Uterus (tissue), 4 donors: ENCODE data around the gene CLSTN1. TPM values are rescaled to one million over a fixed set of nuclear protein-coding genes. Genes with fewer than 3 reads are reported as not detected.

Experiments
- DNase-seq, 2 donors: peaks; one replicate each; pipeline ENCODE4 v3.0.0-alpha.2; 2019 to 2020
- H3K27ac ChIP-seq, 2 donors: fragments of 200-600 bp; sonication (generic); 1 replicate in 1 of 2; 2 replicates in 1 of 2; pipeline ENCODE4 v1.5.1; 2016 to 2018
- H3K27me3 ChIP-seq, 2 donors: fragments of 200-600 bp; sonication (generic); one replicate each; pipeline ENCODE4 v1.5.1; 2018 to 2019; ENCODE audit warnings: control low read depth in 1 of 2
- H3K36me3 ChIP-seq, 2 donors: fragments of 200-600 bp; sonication (generic); one replicate each; pipeline ENCODE4 v1.5.1; 2019; ENCODE audit warnings: control low read depth in 1 of 2
- H3K4me1 ChIP-seq, 2 donors: fragments of 200-600 bp; sonication (generic); one replicate each; pipeline ENCODE4 v1.5.1; 2018 to 2019; ENCODE audit warnings: control low read depth in 1 of 2
- H3K4me3 ChIP-seq, 2 donors: fragments of 200-600 bp; sonication (generic); 1 replicate in 1 of 2; 2 replicates in 1 of 2; pipeline ENCODE4 v1.5.1; 2018 to 2019; ENCODE audit warnings: mild to moderate bottlenecking in 1 of 2
- H3K9me3 ChIP-seq, 2 donors: fragments of 200-600 bp; sonication (generic); one replicate each; pipeline ENCODE4 v1.5.1; 2019; ENCODE audit warnings: control low read depth in 1 of 2
- POLR2A ChIP-seq, 2 donors: fragments of 450-650 bp; IDR thresholded peaks; one replicate each; pipeline ENCODE4 v1.6.1; 2016; ENCODE audit warnings: antibody characterized with exemption in 2 of 2, mild to moderate bottlenecking in 1 of 2, moderate library complexity in 1 of 2
- intact Hi-C: fragments of 100-400 bp; cut with DNase I; formaldehyde crosslinking; loops from one replicate; pipeline ENCODE4 v1.15.1; 2023; ENCODE audit warnings: low total_unique reads
- total RNA-seq, 4 donors: library from RNA; depleted of rRNA in 3 of 4; stranded (reverse); fragments of >200 nt in 3 of 4; gene quantifications; one replicate each; pipeline versions ENCODE4 v1.1.0 to v1.2.4, GENCODE V29; 2014 to 2023
- TF ChIP-seq, protein P1 (sequence below), 4 experiments: fragments of 200-600 bp in 2 of 4; fragments of 450-650 bp in 2 of 4; sonication (generic) in 2 of 4; IDR thresholded peaks; one replicate each; pipeline ENCODE4 v1.5.1; 2016 to 2019; ENCODE audit warnings: antibody characterized with exemption in 4 of 4, mild to moderate bottlenecking in 2 of 4, moderate library complexity in 1 of 4
- donor health status: DM: yes; HTN: yes; CAD: no.

Gene CLSTN1
- total RNA-seq, 4 donors from 2014 or later, result 46.8 to 184 (median 94.0) TPM

DNA sequence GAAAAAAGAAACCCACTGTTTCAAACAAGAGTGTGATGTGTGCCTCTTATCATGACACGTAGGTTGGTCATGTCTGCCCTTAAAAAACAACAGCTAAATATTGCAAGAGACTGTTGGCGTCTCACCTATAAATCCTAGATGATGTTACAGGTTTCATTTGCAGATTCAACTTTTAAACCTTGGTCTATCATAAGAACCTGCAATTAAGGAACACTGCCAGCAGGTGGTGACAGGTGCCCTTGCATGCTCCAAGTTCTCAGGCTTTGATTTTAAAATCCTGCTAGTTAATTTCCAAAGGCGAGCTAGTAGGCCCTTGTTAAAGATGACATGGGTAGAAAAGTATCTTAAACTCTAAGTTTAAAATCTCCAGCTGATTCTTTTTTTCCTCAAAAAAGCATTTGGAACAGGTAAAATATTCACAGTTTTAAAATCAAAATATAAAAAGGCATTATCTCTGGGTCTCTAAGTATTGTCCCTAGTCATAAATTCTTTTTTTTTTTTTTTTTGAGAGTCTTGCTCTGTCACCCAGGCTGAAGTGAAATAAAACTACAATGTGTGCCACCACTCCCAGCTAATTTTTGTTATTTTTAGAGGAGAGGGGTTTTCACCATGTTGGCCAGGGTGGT is 39.1 kb downstream of the CLSTN1 start:
- Histone ChIP-seq H3K9me3 (no peaks in the 10 kb centered on the region), H3K4me1 (no peaks in the 10 kb centered on the region), H3K36me3 (no peaks in the 10 kb centered on the region), H3K4me3 (no peak overlapping the region), H3K27ac (no peak overlapping the region), H3K27me3 (no peaks in the 10 kb centered on the region)
- intact Hi-C loops, result loop anchor here (5.0 kb wide), 1 partner anchor 83 kb away; no protein-coding TSS in a partner anchor
- peak in 1 of 2 donors; percentile 67 for DNase-seq
- TF ChIP-seq, protein P1, sequence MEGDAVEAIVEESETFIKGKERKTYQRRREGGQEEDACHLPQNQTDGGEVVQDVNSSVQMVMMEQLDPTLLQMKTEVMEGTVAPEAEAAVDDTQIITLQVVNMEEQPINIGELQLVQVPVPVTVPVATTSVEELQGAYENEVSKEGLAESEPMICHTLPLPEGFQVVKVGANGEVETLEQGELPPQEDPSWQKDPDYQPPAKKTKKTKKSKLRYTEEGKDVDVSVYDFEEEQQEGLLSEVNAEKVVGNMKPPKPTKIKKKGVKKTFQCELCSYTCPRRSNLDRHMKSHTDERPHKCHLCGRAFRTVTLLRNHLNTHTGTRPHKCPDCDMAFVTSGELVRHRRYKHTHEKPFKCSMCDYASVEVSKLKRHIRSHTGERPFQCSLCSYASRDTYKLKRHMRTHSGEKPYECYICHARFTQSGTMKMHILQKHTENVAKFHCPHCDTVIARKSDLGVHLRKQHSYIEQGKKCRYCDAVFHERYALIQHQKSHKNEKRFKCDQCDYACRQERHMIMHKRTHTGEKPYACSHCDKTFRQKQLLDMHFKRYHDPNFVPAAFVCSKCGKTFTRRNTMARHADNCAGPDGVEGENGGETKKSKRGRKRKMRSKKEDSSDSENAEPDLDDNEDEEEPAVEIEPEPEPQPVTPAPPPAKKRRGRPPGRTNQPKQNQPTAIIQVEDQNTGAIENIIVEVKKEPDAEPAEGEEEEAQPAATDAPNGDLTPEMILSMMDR (IDR thresholded peaks at IDR 0.05), result peak; percentile 57 to 80 (median 70)
- no peak for TF ChIP-seq POLR2A (IDR thresholded peaks at IDR 0.05)

DNA sequence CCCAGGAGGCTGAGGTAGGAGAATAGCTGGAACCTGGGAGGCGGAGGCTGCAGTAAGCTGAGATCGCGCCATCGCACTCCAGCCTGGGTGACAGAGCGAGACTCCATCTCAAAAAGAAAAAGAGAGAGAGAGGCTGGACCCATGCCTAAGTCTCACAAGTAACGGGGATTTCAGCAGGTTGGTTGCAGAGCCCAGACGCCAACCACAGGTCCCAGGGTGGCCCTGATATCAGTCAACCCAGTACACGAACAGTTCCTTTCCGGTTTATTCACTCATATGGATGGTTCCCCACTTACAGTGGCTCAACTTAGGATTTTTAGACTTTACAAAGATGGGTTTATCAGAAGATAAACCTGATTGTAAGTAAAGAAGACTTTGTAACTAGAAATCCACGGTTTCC is 40.9 kb downstream of the CLSTN1 start:
- Histone ChIP-seq H3K27me3 (no peaks in the 10 kb centered on the region), H3K27ac (no peak overlapping the region), H3K36me3 (no peaks in the 10 kb centered on the region), H3K4me3 (no peak overlapping the region), H3K9me3 (no peaks in the 10 kb centered on the region), H3K4me1 (no peaks in the 10 kb centered on the region)
- TF ChIP-seq POLR2A (IDR thresholded peaks at IDR 0.05), result no peak
- TF ChIP-seq, protein P1 (IDR thresholded peaks at IDR 0.05), result no peak
- intact Hi-C loops, result loop anchor here (5.0 kb wide), 1 partner anchor 84 kb away; no protein-coding TSS in a partner anchor
- no peak for DNase-seq

DNA sequence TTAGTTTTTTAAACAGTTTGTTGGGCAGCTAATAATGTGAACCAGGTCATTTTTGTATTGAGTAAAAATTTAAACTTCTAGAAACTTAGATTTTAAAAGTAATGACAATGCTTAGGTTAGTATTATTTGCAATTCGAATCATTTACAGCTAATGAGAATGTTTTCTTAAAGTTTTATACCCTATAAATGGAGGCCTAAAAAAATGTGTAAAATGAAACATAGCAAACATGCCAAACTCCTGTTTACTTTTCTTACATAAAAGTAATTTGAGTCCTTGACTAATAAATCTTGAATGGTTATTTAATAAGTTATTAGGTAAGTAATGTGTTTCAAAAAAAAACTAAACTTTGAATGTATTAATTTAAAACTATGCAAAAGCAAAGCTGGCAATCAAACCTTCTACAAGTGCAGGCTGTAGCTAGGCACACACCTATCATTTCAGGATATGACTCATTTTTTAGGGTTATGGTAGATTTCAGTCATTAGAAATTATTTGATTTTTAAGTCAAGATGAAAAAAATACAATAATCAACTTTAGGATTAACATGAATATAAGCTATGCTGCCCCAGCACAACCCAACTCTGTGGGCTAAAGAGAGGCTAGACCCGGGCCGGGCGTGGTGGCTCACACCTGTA is 41.5 kb downstream of the CLSTN1 start:
- no peaks in the 10 kb centered on the region for H3K27me3 ChIP-seq
- no peaks in the 10 kb centered on the region for H3K36me3 ChIP-seq
- no peaks in the 10 kb centered on the region for H3K4me1 ChIP-seq
- DNase-seq, result no peak
- H3K27ac ChIP-seq, result no peak overlapping the region
- no peak overlapping the region for H3K4me3 ChIP-seq
- intact Hi-C loops, result loop anchor here (5.0 kb wide), 1 partner anchor 85 kb away; no protein-coding TSS in a partner anchor
- H3K9me3 ChIP-seq, result no peaks in the 10 kb centered on the region
- TF ChIP-seq, protein P1 (IDR thresholded peaks at IDR 0.05), result no peak
- TF ChIP-seq POLR2A (IDR thresholded peaks at IDR 0.05), result no peak

DNA sequence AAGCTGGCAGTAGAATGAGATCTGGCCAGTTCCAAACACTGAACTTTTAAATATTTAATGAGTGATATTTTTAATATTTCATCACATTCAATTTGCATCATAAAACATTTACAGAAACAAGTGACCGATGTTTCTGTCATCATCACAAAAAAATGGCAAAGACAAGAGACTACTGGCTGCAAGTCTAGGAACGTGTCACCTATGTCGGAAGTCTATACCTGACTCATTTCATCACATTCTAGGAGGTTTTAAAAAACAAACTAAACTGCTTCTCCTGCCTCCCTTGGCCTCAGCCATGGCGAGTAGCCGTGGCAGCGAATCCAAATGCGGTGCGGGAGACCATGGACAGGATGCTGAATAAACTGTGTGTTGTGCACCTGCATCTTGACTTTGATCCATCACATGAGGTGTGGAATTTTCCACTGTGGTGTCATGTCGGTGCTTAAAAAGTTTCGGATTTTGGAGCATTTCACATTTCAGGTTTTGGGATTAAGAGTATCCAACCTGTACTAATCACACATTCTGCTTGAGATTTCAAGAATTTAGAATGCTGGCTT is 43.1 kb downstream of the CLSTN1 start:
- intact Hi-C loops, result loop anchor here (5.0 kb wide), 1 partner anchor 87 kb away; no protein-coding TSS in a partner anchor
- no peak for DNase-seq
- H3K27me3 ChIP-seq, result no peaks in the 10 kb centered on the region

DNA sequence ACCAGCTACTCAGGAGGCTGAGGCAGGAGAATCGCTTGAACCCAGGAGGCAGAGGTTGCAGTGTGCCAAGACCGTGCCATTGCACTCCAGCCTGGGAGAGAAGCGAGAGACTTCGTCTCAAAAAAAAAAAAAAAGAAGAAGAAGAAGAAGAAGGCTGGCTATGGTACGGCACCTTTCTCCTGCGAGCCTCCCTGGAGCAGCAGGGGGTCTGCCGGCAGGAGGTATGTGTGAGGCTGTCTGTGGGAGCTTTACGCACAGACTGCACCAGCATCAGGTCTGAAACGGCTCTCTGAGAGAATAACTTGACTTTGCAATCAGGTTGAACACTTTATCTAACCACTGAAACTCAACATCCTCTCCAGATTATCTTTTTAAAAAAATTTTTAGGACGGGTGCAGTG is 44.9 kb downstream of the CLSTN1 start:
- TF ChIP-seq, protein P1 (IDR thresholded peaks at IDR 0.05), result no peak
- TF ChIP-seq POLR2A (IDR thresholded peaks at IDR 0.05), result no peak
- no peak for DNase-seq
- peaks cover 0 to 5% of the 10 kb centered on the region in 2 donors for H3K4me1 ChIP-seq
- no peaks in the 10 kb centered on the region for H3K27me3 ChIP-seq
- no peak overlapping the region for H3K27ac ChIP-seq
- no peak overlapping the region for H3K4me3 ChIP-seq
- H3K9me3 ChIP-seq, result no peaks in the 10 kb centered on the region
- no peaks in the 10 kb centered on the region for H3K36me3 ChIP-seq
- intact Hi-C loops, result no loop called here

More for the DNA sequence above, 43.1 kb downstream of the CLSTN1 start:
- Histone ChIP-seq H3K36me3 (no peaks in the 10 kb centered on the region), H3K9me3 (no peaks in the 10 kb centered on the region), H3K27ac (no peak overlapping the region), H3K4me1 (peaks cover 0 to 5% of the 10 kb centered on the region in 2 donors), H3K4me3 (no peak overlapping the region)
- TF ChIP-seq POLR2A (IDR thresholded peaks at IDR 0.05), result no peak
